GM19099 (cell line): ENCODE results near the gene CD4.

Experiments
- POLR2A ChIP-seq: IDR thresholded peaks from 3 replicates; pipeline ENCODE4 v1.6.1; 2011; ENCODE audit warnings: low read depth; ENCODE audit not compliant: insufficient read length; ENCODE audit errors: extremely low read depth

The CD4 gene

GRCh38 chr12:6837370-6838060 lies 48.2 kb downstream of the CD4 start:
- TF ChIP-seq POLR2A = no peak

GRCh38 chr12:6838854-6839253 lies 49.5 kb downstream of the CD4 start:
- TF ChIP-seq POLR2A = no peak

- TF ChIP-seq POLR2A = peak; percentile 62
These were observed 50.3 kb downstream of the CD4 start for GRCh38 chr12:6839482-6840201.

GRCh38 chr12:6840330-6840729 lies 51.0 kb downstream of the CD4 start:
- no peak for TF ChIP-seq POLR2A

GRCh38 chr12:6840761-6841515 lies 51.6 kb downstream of the CD4 start, which contains the start of gene GNB3:
Gene GNB3 (plus strand): TSS chr12:6840925. CDS start chr12:6841288, 363 bp downstream.
- no peak for TF ChIP-seq POLR2A

GRCh38 chr12:6842075-6842474 lies 52.7 kb downstream of the CD4 start:
- TF ChIP-seq POLR2A = no peak

DNA sequence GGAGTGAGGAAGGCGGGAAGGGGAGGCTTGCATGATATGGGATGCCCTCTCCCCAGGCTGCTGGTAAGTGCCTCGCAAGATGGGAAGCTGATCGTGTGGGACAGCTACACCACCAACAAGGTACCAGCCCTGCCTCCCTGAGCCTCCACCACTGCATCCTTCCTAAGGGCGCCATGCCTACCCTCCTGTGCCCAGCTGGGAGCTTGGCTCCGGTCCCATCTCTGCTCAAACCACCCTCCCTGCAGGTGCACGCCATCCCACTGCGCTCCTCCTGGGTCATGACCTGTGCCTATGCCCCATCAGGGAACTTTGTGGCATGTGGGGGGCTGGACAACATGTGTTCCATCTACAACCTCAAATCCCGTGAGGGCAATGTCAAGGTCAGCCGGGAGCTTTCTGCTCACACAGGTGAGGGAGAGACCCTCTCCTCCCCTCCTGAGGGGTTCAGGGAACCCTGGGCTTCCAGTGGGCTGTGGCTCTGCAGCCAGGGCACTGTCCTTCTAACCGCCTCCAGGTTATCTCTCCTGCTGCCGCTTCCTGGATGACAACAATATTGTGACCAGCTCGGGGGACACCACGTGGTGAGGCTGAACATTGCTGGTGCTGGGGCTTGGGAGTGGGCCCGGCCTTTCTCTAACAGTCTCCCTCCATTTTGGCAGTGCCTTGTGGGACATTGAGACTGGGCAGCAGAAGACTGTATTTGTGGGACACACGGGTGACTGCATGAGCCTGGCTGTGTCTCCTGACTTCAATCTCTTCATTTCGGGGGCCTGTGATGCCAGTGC lies 54.0 kb downstream of the CD4 start:
- no peak for TF ChIP-seq POLR2A

DNA sequence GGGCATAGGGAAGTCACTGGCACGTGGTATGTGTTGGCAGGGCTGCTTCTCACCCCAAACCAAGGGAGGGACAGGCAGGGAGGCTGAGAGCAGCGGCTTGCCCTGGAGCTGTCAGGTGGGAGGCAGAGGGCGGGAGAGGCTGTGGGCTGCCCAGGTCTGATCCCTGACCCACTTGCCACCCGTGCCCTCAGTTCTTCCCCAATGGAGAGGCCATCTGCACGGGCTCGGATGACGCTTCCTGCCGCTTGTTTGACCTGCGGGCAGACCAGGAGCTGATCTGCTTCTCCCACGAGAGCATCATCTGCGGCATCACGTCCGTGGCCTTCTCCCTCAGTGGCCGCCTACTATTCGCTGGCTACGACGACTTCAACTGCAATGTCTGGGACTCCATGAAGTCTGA lies 56.1 kb downstream of the CD4 start:
- TF ChIP-seq POLR2A = peak; percentile 19

DNA sequence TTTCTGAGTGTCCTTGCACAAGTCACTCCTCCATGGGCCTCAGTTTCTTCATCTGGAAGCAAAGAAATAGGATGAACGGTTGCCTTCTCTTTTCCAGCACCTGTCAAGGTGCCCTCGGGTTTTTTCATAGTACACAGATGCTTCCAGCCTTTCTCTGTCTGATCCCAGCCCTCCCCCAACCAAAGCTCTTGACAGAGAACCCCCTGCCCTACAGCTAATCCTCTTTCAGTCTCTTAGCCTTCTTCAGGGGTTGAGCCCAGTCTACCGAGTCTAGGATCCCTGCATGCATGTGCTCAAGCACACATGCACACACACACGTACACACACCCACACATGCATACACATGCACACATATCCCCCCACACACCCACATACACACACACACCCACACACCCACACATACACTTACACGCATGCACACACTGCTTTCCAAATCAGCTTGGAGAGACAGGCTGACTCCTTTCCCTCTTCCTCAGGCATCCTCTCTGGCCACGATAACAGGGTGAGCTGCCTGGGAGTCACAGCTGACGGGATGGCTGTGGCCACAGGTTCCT lies 57.1 kb downstream of the CD4 start:
- TF ChIP-seq POLR2A = no peak

DNA sequence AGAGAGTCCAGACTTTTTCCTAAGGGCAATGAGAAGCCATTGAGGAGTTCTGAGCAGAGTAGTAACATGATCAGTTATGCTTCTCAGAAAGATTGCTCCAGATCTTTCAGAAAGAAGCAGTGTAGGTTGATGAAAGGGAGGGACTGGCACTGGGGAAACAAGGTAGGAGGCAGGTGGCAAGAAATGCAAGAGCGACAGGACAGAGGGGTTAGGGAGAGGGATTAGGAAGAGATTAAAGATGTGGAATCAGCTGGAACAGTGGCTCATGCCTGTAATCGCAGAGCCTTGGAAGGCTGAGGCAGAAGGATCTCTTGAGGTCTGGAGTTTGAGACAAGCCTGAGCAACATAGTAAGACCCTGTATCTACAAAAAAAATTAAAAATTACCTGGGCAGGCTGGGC lies 58.3 kb downstream of the CD4 start:
- TF ChIP-seq POLR2A = no peak

- TF ChIP-seq POLR2A = no peak
These were observed 60.1 kb downstream of the CD4 start for GRCh38 chr12:6849427-6849826.

DNA sequence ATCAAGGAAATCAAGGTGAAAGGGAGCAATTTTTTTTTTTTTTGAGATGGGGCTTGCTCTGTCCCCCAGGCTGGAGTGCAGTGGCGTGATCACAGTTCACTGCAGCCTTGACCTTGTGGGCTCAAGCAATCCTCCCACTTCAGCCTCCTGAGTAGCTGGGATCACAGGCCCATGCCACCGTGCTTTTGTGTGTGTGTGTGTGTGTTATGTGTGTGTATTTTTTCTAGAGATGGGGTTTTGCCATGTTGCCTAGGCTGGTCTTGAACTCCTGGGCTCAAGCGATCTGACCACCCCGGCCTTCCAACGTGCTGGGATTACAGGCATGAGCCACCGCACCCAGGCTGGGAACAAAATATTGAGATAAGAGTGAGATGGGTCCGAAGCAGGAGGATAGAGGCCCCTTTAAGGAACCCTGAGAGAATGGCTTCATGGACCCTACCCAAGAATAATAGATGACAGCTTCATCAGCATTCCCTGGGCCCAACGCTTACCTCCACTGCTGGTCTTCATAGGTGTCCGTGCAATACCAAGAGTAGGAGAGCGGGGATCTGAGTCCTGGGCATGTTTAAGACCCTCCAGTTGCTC lies 60.7 kb downstream of the CD4 start:
- no peak for TF ChIP-seq POLR2A

DNA sequence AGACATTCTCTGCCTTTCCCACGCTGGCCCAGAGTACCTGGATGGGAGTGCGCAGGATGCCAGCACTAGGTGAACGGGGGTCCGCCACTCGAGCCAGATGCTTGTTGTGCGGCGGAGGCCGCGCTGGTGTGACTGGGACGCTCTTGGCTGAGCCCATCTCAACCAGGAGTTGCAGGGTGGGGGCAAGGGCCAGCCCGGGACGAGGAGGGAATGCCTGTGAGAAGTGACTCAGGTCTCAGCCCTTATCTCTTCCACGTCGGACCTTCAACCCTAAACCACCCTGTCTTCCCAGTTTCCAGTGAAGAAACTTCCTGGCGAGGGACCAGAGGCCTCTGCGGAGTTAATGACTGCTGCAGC lies 61.4 kb downstream of the CD4 start:
- no peak for TF ChIP-seq POLR2A

- TF ChIP-seq POLR2A = peak; percentile 94
These were observed 62.0 kb downstream of the CD4 start, which contains the start of gene CDCA3 for GRCh38 chr12:6851153-6851920. Gene CDCA3 (minus strand): TSS chr12:6851286. CDS start chr12:6850952, 334 bp downstream.
